PC-3 (cell line): Measurements from ENCODE around the gene PCDH9. TPM values are rescaled to one million over a fixed set of nuclear protein-coding genes. Genes with fewer than 3 reads are reported as not detected.
"Not testable (repeated sequence)": the region's sequence is repeated elsewhere in the genome, so short reads cannot be mapped to it uniquely, and the experiment has no call there.

ENCODE experiments used
- ATAC-seq: fragments of 200-7000 bp; cut with Tn5 transposase; 2 replicates; pipeline ENCODE4 v1.9.1; 2020; ENCODE audit warnings: mild to moderate bottlenecking, moderate library complexity
- BruUV-seq: library from RNA; stranded (reverse); fragments of 400-500 nt; replicated peaks from 2 replicates; lab custom pipeline; 2021; lab: Mats Ljungman, UMichigan
- CTCF ChIA-PET: fragments of 300-600 bp; sonication (Branson Sonifier 250); formaldehyde crosslinking; loops from one replicate; lab custom pipeline; 2022; ENCODE audit warnings: antibody characterized with exemption; lab: Charles Lee
- POLR2A ChIA-PET: fragments of 300-600 bp; sonication (Branson Sonifier 250); formaldehyde crosslinking; loops from one replicate; lab custom pipeline; 2022; ENCODE audit warnings: antibody characterized with exemption; ENCODE audit not compliant: unreplicated experiment; lab: Charles Lee
- DNase-seq: peaks from one replicate; pipeline ENCODE4 v3.0.0-alpha.2; 2015
- H2AFZ ChIP-seq: fragments of 300-600 bp; sonication (generic); 2 replicates; pipeline ENCODE4 v1.6.0; 2016; ENCODE audit warnings: antibody characterized with exemption, low read length
- H3F3A ChIP-seq: fragments of 300-600 bp; sonication (generic); one replicate; pipeline ENCODE4 v1.6.0; 2017; ENCODE audit warnings: antibody characterized with exemption, low read length, control low read depth, mild to moderate bottlenecking; ENCODE audit not compliant: unreplicated experiment
- H3K27ac ChIP-seq: fragments of 300-600 bp; sonication (generic); 2 replicates; pipeline ENCODE4 v1.5.1; 2016; ENCODE audit warnings: mild to moderate bottlenecking, low read length
- H3K27me3 ChIP-seq: fragments of 300-600 bp; sonication (generic); 2 replicates; pipeline ENCODE4 v1.6.1; 2016; ENCODE audit warnings: low read length, mixed read lengths
- H3K36me3 ChIP-seq: fragments of 300-600 bp; sonication (generic); 2 replicates; pipeline ENCODE4 v1.6.1; 2016; ENCODE audit warnings: low read depth, mixed run types, low read length, mixed read lengths
- H3K4me1 ChIP-seq: fragments of 300-600 bp; sonication (generic); 2 replicates; pipeline ENCODE4 v1.5.1; 2016; ENCODE audit warnings: low read length; ENCODE audit not compliant: insufficient read depth
- H3K4me2 ChIP-seq: fragments of 300-600 bp; sonication (generic); 2 replicates; pipeline ENCODE4 v1.6.0; 2016; ENCODE audit warnings: low read length
- H3K4me3 ChIP-seq: fragments of 300-600 bp; sonication (generic); 2 replicates; pipeline ENCODE4 v1.5.1; 2016; ENCODE audit warnings: mild to moderate bottlenecking, low read length, mixed read lengths
- H3K79me2 ChIP-seq: fragments of 300-600 bp; sonication (generic); 2 replicates; pipeline ENCODE4 v1.6.1; 2017; ENCODE audit warnings: low read length, mixed read lengths
- H3K9ac ChIP-seq: fragments of 300-600 bp; sonication (generic); 2 replicates; pipeline ENCODE4 v1.6.0; 2016; ENCODE audit warnings: mild to moderate bottlenecking, low read length
- H3K9me2 ChIP-seq: fragments of 300-600 bp; sonication (generic); replicated peaks from 2 replicates; pipeline ENCODE4 v1.6.1; 2016; ENCODE audit warnings: mixed run types, low read length, mixed read lengths
- H3K9me3 ChIP-seq: fragments of 300-600 bp; sonication (generic); 2 replicates; pipeline ENCODE4 v1.6.1; 2016; ENCODE audit warnings: low read length, mixed read lengths
- H4K20me1 ChIP-seq: fragments of 300-600 bp; sonication (generic); 2 replicates; pipeline ENCODE4 v1.6.1; 2016; ENCODE audit warnings: low read length, mixed read lengths
- EZH2 ChIP-seq: fragments of 300-600 bp; sonication (generic); IDR thresholded peaks from one replicate; pipeline ENCODE4 v1.6.1; 2017; ENCODE audit warnings: antibody characterized with exemption, mild to moderate bottlenecking, low read length; ENCODE audit not compliant: unreplicated experiment
- EZH2phosphoT487 ChIP-seq: fragments of 300-600 bp; sonication (generic); IDR thresholded peaks from 2 replicates; pipeline ENCODE4 v1.6.1; 2018; ENCODE audit warnings: mild to moderate bottlenecking, antibody characterized with exemption, low read length, borderline replicate concordance
- intact Hi-C: fragments of 100-400 bp; cut with micrococcal nuclease; formaldehyde crosslinking; loops from 2 replicates; pipeline ENCODE4 v1.9.0; 2023
- total RNA-seq: library from RNA; depleted of rRNA; stranded (reverse); fragments of >200 nt; gene quantifications from 2 replicates; pipeline ENCODE4 v1.2.3, GENCODE V29; 2014
- TF ChIP-seq, protein P1 (sequence below): fragments of 300-600 bp; sonication (generic); conservative IDR thresholded peaks from 2 replicates; pipeline ENCODE4 v1.5.1; 2017; ENCODE audit warnings: antibody characterized with exemption, low read depth, mild to moderate bottlenecking, low read length

PCDH9 gene
- total RNA-seq, 1 experiment from 2014 or later: 0.98 TPM

DNA sequence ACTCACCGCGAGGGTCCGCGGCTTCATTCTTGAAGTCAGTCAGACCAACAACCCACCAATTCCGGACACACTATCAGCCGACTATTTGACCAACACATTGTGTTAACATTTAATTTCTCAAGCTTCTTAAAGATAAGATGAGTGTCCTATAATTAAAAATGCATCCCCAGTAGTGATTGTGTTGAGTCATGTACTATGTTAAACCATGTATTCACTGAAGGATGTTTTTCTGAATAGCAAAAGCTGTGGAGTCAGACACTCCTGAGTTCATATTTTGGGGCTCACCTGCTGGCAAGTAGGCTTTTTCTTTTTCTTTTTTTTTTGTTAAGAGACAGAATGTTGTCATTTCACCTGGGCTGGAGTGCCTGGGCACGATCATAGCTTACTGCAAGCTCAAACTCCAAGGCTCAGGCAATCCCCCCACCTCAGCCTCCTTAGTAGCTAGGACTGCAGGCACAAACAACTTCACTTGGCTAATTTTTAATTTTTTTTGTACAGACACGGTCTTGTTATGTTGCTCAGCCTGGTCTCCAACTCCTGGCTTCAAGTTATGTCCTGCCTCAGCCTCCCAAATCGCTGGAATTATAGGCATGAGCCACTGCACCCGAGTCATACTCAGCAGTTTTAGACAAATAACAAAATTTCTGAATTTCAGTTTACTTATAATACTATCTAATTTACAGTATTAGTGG, 606.9 kb downstream of the PCDH9 start:
- DNase-seq (no peak), ATAC-seq (no peak)
- POLR2A ChIA-PET: no interaction called here
- no peak overlapping the region for H3K4me3 ChIP-seq
- H3K9me2 ChIP-seq: no peaks in the 10 kb centered on the region
- H2AFZ ChIP-seq: no peak overlapping the region
- intact Hi-C loops: no loop called here
- TF ChIP-seq, protein P1, sequence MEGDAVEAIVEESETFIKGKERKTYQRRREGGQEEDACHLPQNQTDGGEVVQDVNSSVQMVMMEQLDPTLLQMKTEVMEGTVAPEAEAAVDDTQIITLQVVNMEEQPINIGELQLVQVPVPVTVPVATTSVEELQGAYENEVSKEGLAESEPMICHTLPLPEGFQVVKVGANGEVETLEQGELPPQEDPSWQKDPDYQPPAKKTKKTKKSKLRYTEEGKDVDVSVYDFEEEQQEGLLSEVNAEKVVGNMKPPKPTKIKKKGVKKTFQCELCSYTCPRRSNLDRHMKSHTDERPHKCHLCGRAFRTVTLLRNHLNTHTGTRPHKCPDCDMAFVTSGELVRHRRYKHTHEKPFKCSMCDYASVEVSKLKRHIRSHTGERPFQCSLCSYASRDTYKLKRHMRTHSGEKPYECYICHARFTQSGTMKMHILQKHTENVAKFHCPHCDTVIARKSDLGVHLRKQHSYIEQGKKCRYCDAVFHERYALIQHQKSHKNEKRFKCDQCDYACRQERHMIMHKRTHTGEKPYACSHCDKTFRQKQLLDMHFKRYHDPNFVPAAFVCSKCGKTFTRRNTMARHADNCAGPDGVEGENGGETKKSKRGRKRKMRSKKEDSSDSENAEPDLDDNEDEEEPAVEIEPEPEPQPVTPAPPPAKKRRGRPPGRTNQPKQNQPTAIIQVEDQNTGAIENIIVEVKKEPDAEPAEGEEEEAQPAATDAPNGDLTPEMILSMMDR: no peak
- no peak for TF ChIP-seq EZH2phosphoT487
- no peak for TF ChIP-seq EZH2
- no peak overlapping the region for H3K9ac ChIP-seq
- H3K9me3 ChIP-seq: no peaks in the 10 kb centered on the region
- no TSS peak for BruUV-seq
- H3K79me2 ChIP-seq: no peaks in the 10 kb centered on the region
- H3K4me2 ChIP-seq: no peak overlapping the region
- H3K27ac ChIP-seq: no peak overlapping the region
- H3F3A ChIP-seq: no peaks in the 10 kb centered on the region
- no peaks in the 10 kb centered on the region for H3K4me1 ChIP-seq
- no peaks in the 10 kb centered on the region for H3K27me3 ChIP-seq
- CTCF ChIA-PET: no interaction called here
- H3K36me3 ChIP-seq: no peaks in the 10 kb centered on the region
- H4K20me1 ChIP-seq: no peaks in the 10 kb centered on the region

DNA sequence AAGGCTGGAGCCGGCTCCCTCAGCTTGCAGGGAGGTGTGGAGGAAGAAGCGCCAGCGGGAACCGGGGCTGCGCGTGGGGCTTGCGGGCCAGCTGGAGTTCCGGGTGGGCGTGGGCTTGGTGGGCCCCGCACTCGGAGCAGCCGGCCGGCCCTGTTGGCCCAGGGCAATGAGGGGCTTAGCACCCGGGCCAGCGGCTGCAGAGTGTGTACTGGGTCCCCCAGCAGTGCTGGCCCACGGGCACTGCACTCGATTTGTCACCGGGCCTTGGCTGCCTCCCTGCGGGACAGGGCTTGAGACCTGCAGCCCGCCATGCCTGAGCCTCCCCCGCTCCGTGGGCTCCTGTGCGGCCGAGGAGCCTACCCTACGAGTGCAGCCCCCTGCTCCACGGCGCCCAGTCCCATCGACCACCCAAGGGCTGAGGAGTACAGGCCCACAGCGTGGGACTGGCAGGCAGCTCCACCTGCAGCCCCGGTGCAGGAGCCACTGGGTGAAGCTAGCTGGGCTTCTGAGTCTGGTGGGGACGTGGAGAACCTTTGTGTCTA, 608.2 kb downstream of the PCDH9 start:
- H3K27ac ChIP-seq, H2AFZ ChIP-seq, DNase-seq, H3K27me3 ChIP-seq, H3K9ac ChIP-seq, H4K20me1 ChIP-seq, H3K36me3 ChIP-seq, H3K4me3 ChIP-seq, H3K9me3 ChIP-seq, H3K4me1 ChIP-seq, H3K79me2 ChIP-seq, POLR2A ChIA-PET, ATAC-seq, BruUV-seq, intact Hi-C loops, H3K4me2 ChIP-seq, H3K9me2 ChIP-seq, H3F3A ChIP-seq, CTCF ChIA-PET: not testable (repeated sequence)

GRCh38 chr13:66618702-66619101, 611.4 kb downstream of the PCDH9 start:
- intact Hi-C loops: loop anchor here (5.0 kb wide), 2 partner anchors 69 to 604 kb away; no protein-coding TSS in a partner anchor
- no peaks in the 10 kb centered on the region for H3F3A ChIP-seq
- H3K4me2 ChIP-seq: no peak overlapping the region
- no peaks in the 10 kb centered on the region for H3K36me3 ChIP-seq
- TF ChIP-seq, protein P1: peak; percentile 46
- TF ChIP-seq EZH2 (no peak), EZH2phosphoT487 (no peak)
- ATAC-seq: peak; percentile 73
- H3K4me3 ChIP-seq: no peak overlapping the region
- peak; percentile 50 for DNase-seq
- no peaks in the 10 kb centered on the region for H3K79me2 ChIP-seq
- H3K9me3 ChIP-seq: no peaks in the 10 kb centered on the region
- no TSS peak for BruUV-seq
- ChIA-PET POLR2A (interaction anchor here (0.6 kb wide), 1 partner anchor 112 kb away, joined by 6 read pairs; no protein-coding TSS in a partner anchor), CTCF (interaction anchor here (0.5 to 1.0 kb wide), 3 partner anchors 37 to 652 kb away, joined by 3 to 5 read pairs (median 3); no protein-coding TSS in a partner anchor)
- H4K20me1 ChIP-seq: no peaks in the 10 kb centered on the region
- no peak overlapping the region for H3K9ac ChIP-seq
- H3K27ac ChIP-seq: no peak overlapping the region
- H3K9me2 ChIP-seq: no peaks in the 10 kb centered on the region
- H3K4me1 ChIP-seq: no peaks in the 10 kb centered on the region
- H3K27me3 ChIP-seq: no peaks in the 10 kb centered on the region
- H2AFZ ChIP-seq: no peak overlapping the region
